ENCODE measurements around the gene IMP4.

GRCh38 chr2:130327703-130328527 is 14.8 kb upstream of the IMP4 start:
- no peak for TF ChIP-seq CTCF (optimal IDR thresholded peaks at IDR 0.05 in 1 of 3, IDR thresholded peaks at IDR 0.05 in 1 of 3, conservative IDR thresholded peaks at IDR 0.05 in 1 of 3; ENCODE audit: extremely low read depth in 1 of 3, insufficient read depth in 2 of 3, low read length in 3 of 3)
- no peak for TF ChIP-seq EZH2 (IDR thresholded peaks at IDR 0.05; ENCODE audit: low read length)

Measured in keratinocyte (primary cell).